K562 (cell line): Measurements from ENCODE around the gene TMEM208. TPM values are rescaled to one million over a fixed set of nuclear protein-coding genes. Genes with fewer than 3 reads are reported as not detected.
A peak's percentile ranks its signal among the peaks of the same experiment; 100 is the strongest.

ENCODE experiments used
- CHD1 ChIP-seq: fragments of 200-600 bp; sonication (generic); IDR thresholded peaks from one replicate; pipeline ENCODE4 v1.6.1; 2012; ENCODE audit warnings: mild to moderate bottlenecking, moderate library complexity, low read length, inconsistent platforms
- E4F1 ChIP-seq: fragments of 250-450 bp; sonication (Bioruptor Pico); IDR thresholded peaks from 2 replicates; pipeline ENCODE4 v1.5.0; 2021; ENCODE audit warnings: mild to moderate bottlenecking, borderline replicate concordance
- FOXK2 ChIP-seq, 2 experiments: fragments of 450-650 bp; IDR thresholded peaks in 1 of 2; conservative IDR thresholded peaks in 1 of 2; 2 replicates each; pipeline ENCODE4 v1.6.1; 2016; ENCODE audit warnings: low read depth in 2 of 2, mild to moderate bottlenecking in 1 of 2
- MECOM ChIP-seq: fragments of 250-450 bp; sonication (Bioruptor Pico); IDR thresholded peaks from 2 replicates; pipeline ENCODE4 v1.8.0; 2022; ENCODE audit warnings: inconsistent platforms
- MED1 ChIP-seq: sonication (generic); formaldehyde crosslinking; IDR thresholded peaks from 2 replicates; pipeline ENCODE4 v1.8.1; 2023; ENCODE audit warnings: missing genetic modification reagents, borderline replicate concordance
- PCBP2 ChIP-seq: fragments of 200-400 bp; formaldehyde crosslinking; IDR thresholded peaks from 2 replicates; pipeline ENCODE4 v1.6.1; 2018; ENCODE audit warnings: low read length, low read depth, mild to moderate bottlenecking, moderate library complexity; ENCODE audit not compliant: poor library complexity, severe bottlenecking
- POLR2AphosphoS5 ChIP-seq: IDR thresholded peaks from 2 replicates; pipeline ENCODE4 v1.6.1; 2011; ENCODE audit warnings: mild to moderate bottlenecking, low read depth, low read length, moderate library complexity; ENCODE audit not compliant: control insufficient read depth, insufficient read depth
- REST ChIP-seq, 2 experiments: fragments of 450-650 bp; formaldehyde crosslinking in 1 of 2; IDR thresholded peaks; 2 replicates each; pipeline versions ENCODE4 v1.4.0 to v1.6.1; 2014 to 2020; ENCODE audit warnings: mild to moderate bottlenecking in 2 of 2, borderline replicate concordance in 1 of 2, low read depth in 1 of 2
- SIX5 ChIP-seq, 2 experiments: IDR thresholded peaks; 2 replicates each; pipeline ENCODE4 v1.6.1; 2011; ENCODE audit warnings: low read length in 2 of 2, borderline replicate concordance in 1 of 2, low read depth in 1 of 2, mild to moderate bottlenecking in 1 of 2, moderate library complexity in 1 of 2; ENCODE audit not compliant: insufficient read depth in 1 of 2
- SMARCA4 ChIP-seq: fragments of 450-650 bp; IDR thresholded peaks from 2 replicates; pipeline ENCODE4 v1.6.1; 2016
- ZNF586 ChIP-seq: fragments of 450-650 bp; formaldehyde crosslinking; conservative IDR thresholded peaks from 2 replicates; pipeline ENCODE4 v1.4.0; 2020; ENCODE audit warnings: mild to moderate bottlenecking, moderate library complexity
- polyA plus RNA-seq, 8 experiments: library from polyadenylated mRNA; depleted of rRNA in 4 of 8; stranded (reverse) in 5 of 8; unstranded in 3 of 8; fragments of >200 nt; fragmentation: Nextera tagmentation in 2 of 8; fragmentation: Illumina TruSeq in 1 of 8; extraction: Ambion mirVana in 2 of 8; extraction: Trizol in 1 of 8; gene quantifications; 2 replicates each; pipeline versions ENCODE4 v1.2.1 to v1.2.3, GENCODE V29; 2011 to 2014; ENCODE audit warnings: inconsistent platforms in 1 of 8, missing spikeins in 1 of 8
- total RNA-seq, 7 experiments: library from RNA; depleted of rRNA in 6 of 7; stranded (reverse); fragments of >200 nt in 6 of 7; fragmentation: Illumina TruSeq in 2 of 7; extraction: Trizol in 2 of 7; gene quantifications; 2 replicates each; pipeline versions ENCODE4 v1.2.1 to v1.2.3, GENCODE V29; 2011 to 2021; ENCODE audit warnings: low replicate concordance in 1 of 7
- TF ChIP-seq, protein P1 (sequence below): fragments of 450-650 bp; IDR thresholded peaks from 2 replicates; pipeline ENCODE4 v1.6.1; 2017; ENCODE audit warnings: antibody characterized with exemption

The TMEM208 gene
- total and polyA plus RNA-seq, 9 of the 15 experiments (the other 6 are each of a cell fraction or from before 2014, with no cell fraction given) = 31.8 to 239 (median 54.3) TPM

DNA sequence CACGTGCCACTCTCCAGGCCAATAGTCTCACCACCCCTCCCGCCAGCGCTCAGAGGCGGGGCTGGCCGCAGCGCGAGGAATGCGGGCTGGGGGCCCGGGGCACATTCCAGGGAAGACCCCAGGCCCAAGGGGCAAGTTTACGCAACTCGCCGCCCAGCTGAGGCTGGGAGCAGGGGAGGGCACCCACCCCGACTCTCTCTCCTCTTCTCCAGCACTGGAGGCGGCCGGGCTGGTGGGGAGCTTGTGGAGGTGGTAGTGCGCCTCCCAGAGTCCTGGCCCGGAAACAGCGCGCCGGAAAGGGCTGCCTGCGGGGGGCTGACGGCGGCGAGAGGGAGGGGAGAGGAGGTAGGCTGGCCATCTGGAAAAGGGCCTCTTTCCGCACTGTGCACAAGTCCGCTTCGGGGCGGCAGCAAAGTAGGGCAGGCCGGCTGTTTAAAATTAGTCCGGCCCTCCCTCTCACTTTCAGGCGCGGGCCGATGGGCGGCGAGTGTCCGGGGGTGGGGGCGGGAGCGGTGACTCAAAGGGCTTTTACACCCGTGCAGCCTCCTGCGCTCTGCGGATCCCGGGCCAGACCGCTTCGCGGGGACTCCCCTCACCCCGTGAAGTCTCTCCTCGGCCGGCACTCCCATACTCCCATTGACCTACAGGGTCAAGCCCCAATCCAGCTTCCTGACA lies 19.3 kb downstream of the TMEM208 start (continued):
- no peak for TF ChIP-seq E4F1 (CRISPR knock-in tag)
- peak; percentile 50 for TF ChIP-seq REST (IDR thresholded peaks at IDR 0.05; ENCODE audit: borderline replicate concordance)
- TF ChIP-seq REST (CRISPR knock-in tag; IDR thresholded peaks at IDR 0.05; ENCODE audit: low read depth) = 0 out of 2 replicates have a peak, but pooled peaks have one; percentile 49
- TF ChIP-seq MED1 = no peak
- no peak for TF ChIP-seq SMARCA4
- TF ChIP-seq POLR2AphosphoS5 = no peak
- TF ChIP-seq PCBP2 = no peak
- no peak for TF ChIP-seq SIX5 (IDR thresholded peaks at IDR 0.05; ENCODE audit: borderline replicate concordance in 1 of 2, insufficient read depth in 1 of 2, low read depth in 1 of 2, low read length in 2 of 2)
- no peak for TF ChIP-seq MECOM (CRISPR knock-in tag)
- TF ChIP-seq ZNF586 (CRISPR knock-in tag) = no peak
- no peak; a peak in 1 of 4 replicates for TF ChIP-seq FOXK2 (conservative IDR thresholded peaks at IDR 0.05 in 1 of 2, IDR thresholded peaks at IDR 0.05 in 1 of 2; ENCODE audit: low read depth in 2 of 2)
- TF ChIP-seq CHD1 = no peak
- TF ChIP-seq, protein P1, sequence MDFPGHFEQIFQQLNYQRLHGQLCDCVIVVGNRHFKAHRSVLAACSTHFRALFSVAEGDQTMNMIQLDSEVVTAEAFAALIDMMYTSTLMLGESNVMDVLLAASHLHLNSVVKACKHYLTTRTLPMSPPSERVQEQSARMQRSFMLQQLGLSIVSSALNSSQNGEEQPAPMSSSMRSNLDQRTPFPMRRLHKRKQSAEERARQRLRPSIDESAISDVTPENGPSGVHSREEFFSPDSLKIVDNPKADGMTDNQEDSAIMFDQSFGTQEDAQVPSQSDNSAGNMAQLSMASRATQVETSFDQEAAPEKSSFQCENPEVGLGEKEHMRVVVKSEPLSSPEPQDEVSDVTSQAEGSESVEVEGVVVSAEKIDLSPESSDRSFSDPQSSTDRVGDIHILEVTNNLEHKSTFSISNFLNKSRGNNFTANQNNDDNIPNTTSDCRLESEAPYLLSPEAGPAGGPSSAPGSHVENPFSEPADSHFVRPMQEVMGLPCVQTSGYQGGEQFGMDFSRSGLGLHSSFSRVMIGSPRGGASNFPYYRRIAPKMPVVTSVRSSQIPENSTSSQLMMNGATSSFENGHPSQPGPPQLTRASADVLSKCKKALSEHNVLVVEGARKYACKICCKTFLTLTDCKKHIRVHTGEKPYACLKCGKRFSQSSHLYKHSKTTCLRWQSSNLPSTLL = no peak
